Stimulated activated CD8-positive, alpha-beta memory T cell treated with anti-CD3 and anti-CD28 coated beads, Interleukin-4, amount 100 ng/mL, for 4 hours (primary cell): ENCODE data around the gene MYL9.

Experiments used
- DNase-seq, 2 donors: peaks; one replicate each; pipeline ENCODE4 v3.0.0-alpha.2; 2020; ENCODE audit warnings: low read depth in 2 of 2, low spot score in 1 of 2

Gene MYL9

DNA sequence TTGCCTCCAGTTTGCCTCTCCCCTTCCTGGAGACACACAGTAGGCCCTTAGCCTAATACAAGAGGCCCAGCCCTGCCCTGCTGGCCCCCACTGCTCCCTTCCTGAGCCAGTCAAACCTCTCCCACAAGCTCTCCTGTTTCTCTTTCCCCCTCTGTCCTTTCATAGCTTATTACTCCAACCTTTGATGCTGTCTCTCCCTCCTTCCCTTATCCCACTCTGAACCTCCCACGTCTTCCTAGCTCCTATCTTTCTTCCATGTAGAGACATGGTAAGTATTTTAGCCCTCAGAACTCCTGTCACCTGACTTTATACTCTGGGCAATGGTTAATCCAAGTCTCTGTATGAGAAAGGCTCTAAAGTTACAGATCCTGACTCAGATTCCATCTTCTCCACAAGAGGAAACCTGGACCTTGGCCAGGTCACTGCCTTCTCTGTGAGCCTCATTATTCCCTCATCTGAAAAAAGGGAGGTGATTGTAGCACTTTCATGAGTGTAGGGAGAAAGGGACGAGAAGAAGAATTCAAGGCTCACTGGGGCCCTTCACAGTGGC, 38.8 kb downstream of the MYL9 start:
- no peak for DNase-seq

DNA sequence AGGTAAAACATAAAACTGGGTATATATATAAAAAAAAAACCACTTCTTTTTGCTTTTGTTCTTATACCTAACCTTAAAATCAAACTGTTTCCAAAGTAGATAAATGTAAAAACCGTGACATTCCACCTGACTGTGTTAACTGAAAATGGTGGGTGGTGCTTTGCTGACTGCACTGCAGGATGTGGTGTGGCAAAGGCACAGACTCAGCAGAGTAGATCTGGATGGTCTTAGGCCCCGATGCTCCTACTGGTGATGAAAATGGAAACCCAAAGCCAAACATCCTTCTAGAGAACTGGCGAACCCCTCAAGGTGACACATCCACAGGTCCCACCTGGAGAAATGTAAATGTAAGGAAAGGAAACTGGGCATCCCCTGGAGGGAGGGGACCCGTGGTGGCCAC, 41.0 kb downstream of the MYL9 start:
- no peak for DNase-seq

DNA sequence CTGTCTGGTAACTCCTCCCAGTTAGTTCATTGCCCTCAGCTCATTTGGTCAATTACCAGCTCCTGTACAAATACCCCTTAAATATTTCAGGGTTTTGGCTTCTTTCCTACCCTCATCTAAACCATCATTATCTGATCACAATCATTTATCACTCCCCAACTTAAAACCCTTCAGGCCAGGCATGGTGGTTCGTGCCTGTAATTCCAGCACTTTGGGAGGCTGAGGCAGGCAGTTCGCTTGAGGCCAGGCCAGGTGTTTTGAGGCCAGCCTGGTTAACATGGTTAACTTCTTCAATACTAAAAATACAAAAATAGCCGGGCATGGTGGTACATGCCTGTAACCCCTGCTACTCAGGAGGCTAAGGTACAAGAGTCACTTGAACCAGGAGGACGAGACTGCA, 41.5 kb downstream of the MYL9 start:
- DNase-seq = no peak

DNA sequence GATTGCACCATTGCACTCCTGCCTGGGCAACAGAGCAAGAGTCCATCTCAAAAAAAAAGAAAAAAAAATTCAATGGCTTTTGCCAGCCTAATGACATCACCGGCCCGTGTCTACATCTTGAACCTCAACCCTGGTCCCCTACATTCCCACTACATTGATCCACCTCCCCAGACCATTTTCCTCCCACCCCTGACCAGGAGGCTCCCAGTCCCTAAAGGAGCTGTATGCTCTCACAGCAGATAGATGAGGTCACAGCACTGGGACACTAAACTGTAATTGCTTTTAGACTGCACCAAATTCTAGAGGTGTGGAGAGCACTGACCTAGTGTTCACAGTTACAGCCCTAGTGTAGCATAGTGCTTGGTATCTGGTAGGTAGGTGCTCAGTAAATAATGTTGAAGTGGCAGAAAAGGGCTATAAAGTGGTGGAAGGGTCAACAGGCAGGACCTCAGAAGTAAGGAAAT, 42.7 kb downstream of the MYL9 start:
- DNase-seq = no peak

DNA sequence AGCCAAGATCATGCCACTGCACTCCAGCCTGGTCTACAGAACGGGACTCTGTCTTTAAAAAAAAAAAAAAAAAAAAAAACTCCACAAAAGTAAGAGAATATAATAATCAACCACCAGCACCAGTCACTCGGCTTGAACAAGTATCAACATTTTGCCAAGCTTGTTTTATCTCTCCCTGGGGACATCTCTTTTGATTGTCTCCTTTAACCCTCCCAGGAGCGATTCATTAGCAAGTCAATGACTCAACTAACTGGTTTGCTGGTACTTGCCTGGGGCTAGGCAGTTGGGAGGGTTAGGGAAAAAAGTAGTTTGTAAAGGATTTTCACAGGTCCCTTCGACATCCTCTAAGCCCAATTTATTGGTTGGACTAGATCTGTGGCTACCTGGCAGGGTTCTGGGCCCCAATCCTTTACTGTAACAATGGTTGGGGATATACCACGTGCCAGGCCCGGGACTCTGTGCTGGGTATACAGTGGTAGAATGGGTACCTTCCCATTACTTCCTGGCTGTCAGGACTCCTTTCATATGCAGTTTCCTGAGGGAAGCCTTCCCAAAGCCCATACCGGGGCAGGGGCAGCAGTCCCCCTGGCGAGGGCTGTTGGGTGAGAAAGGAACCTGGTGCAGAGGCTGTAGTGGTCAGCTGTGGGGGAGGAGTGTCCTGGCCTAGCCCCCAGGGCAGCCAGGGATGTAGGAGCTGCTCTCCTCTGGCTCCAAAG, 44.2 kb downstream of the MYL9 start:
- DNase-seq = no peak

DNA sequence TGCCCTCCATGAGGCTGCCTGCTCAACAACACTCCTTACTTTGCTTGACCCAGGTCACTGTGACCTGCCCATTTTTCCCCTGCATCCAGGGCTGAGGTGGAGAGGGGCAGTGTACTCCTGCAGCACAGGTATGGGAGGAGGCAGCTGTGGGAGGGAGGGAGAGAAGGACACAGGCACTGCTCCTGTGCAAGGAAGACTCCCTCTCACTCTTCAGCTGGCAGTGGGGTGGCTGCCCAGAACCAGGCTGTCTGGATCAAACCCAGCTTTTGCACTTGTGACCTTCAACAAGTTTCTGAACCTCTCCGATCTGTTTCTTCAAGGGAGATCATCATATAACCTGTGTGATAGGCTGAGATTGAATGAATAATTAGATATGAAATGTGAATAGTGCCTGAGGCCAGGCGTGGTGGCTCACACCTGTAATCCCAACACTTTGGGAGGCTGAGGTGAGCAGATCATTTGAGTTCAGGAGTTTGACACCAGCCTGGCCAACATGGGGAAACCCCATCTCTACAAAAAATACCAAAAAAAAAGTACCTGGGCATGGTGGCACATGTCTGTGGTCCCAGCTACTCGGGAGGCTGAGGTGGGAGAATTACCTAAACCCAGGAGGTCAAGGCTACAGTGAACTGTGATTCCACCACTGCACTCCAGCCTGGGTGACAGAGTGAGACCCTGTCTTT, 46.2 kb downstream of the MYL9 start:
- no peak for DNase-seq

DNA sequence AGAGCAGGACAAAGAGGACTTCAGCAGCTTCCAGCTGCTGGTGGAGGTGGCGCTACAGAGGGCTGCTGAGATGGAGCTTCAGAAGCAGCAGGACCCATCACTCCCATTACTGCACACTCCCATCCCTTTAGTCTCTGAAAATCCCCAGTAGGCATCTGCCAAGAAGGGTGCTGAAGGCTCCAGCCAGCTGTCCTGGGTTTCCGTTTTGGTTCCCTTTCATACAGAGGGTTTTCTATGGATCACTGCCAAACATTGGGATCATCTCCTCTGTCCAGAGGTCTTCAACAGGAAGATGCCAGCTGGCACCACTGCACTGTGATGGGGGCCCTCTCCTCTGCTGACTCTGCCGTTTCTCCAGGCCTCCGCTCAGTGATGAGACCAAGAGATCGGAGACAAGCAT, 50.0 kb downstream of the MYL9 start:
- no peak for DNase-seq

DNA sequence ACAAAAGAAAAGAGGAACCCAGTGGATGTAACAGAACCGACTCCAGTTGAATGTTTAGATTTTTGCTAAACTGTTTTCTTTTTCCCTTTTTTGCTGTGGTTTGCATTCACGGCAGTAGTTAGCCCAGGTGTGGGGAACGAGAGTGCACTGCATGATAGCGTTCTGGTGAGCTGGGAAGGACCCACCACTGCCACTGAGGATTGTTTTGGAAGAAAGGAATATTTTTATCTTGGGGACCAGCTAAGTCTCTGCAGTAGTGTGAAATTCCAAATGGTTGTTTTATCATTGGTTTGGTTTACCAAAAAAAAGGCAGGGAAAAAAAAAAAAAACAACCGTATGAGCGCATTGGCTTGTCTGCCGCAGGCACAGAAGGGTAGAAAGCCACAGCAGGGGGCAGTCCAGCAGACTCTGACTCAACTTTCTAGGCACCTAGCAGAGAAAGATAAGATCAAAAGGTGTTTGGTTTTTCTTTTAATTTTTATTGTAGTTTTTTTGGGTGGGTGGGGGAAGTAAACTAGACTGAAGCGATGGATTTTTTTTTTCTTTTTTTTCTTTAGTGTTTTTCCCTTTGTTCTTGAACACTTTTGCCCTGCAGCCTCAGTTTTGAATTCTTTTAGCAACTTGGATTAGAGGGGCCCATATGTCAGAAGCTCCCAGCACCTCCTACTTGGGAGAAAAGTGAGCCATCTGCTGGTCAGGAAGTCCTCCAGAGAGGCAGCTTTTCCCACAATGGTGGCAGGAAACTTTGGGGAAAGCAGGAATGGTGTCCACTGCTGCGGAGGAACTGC, 50.7 kb downstream of the MYL9 start:
- no peak for DNase-seq

DNA sequence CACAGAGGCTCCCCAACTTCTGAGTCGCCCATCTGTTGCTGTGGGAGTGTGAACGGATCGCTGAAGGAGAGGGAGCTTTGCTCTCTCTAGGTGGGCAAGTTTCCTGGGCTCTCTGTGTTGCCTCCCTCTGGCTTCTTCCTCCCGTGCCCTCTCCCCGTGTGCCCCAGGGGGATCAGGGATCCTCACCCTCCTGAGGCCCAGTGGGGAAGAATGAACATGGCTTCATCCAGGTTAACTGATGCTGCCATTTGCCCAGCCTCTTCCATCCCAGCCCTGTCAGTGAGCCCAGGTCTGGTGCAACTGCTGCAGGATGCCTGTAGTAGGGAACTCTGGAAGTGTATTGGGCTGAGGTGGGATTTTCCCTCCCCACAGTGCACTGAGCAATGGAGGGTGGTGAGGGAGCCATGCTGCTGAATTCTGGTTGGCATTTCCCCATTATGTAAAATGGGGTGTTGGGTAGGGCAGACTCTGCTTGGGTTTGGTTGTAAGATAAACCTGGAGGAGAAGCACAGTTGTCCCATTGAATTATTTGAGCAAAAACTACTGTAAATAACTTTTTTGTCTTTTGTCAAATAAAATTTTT, 52.1 kb downstream of the MYL9 start:
- DNase-seq = no peak

DNA sequence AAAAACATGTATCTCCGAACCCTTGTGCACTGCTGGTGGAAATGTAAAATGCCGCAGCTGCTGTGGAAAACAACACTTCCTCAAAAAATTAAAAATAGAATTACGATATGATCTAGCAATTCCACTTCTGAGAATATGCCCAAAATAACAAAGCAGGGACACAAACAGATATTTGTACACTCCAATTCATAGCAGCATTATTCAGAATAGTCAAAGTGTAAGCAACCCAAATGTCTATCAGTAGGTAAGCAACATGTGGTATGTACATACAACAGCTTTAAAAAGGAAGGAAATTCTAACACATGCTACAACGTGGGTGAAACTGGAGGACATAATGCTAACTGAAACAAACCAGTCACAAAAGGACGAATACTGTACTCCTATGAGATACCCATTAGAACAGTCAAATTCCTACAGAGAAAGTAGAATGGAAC, 58.6 kb downstream of the MYL9 start:
- DNase-seq = no peak
